Measurements from ENCODE around the gene ELAVL2. TPM values are rescaled to one million over a fixed set of nuclear protein-coding genes. Genes with fewer than 3 reads are reported as not detected.

The ELAVL2 gene
- total RNA-seq, 5 donors from 2014 or later (not counting 1 experiment from before 2014, with no cell fraction given), result 0.79 TPM; not detected in 4

- Mint-ChIP-seq H3K4me1 (peaks cover 0 to 5% (median 0%) of the 10 kb centered on the region in 3 donors), H3K27me3 (no peaks in the 10 kb centered on the region), H3K9me3 (peaks cover 0 to 13% (median 5%) of the 10 kb centered on the region in 3 donors), H3K27ac (no peak overlapping the region), H3K36me3 (no peaks in the 10 kb centered on the region), H3K4me3 (no peak overlapping the region)
- 91% methylated on average over 2 of the region's 3 CpGs for WGBS (ENCODE audit: insufficient coverage)
- DNase-seq (no peak), ATAC-seq (replicated peaks in 1 of 4) (no peak)
- Histone ChIP-seq H3K27ac (ENCODE audit: low read length) (no peak overlapping the region), H3K9me3 (no peaks in the 10 kb centered on the region), H3K36me3 (ENCODE audit: control insufficient read depth in 2 of 2, extremely low read depth in 1 of 2, insufficient read depth in 1 of 2, low read length in 1 of 2) (no peaks in the 10 kb centered on the region), H3K27me3 (replicated peaks in 1 of 2; ENCODE audit: control insufficient read depth in 2 of 2, extremely low read depth in 1 of 2, insufficient read depth in 2 of 2, low read length in 1 of 2) (no peaks in the 10 kb centered on the region), H3K4me3 (ENCODE audit: control insufficient read depth in 1 of 2, extremely low read depth in 1 of 2, low read length in 1 of 2) (no peak overlapping the region), H3K4me1 (ENCODE audit: control insufficient read depth in 1 of 2, extremely low read depth in 1 of 2, insufficient read depth in 2 of 2, low read length in 2 of 2) (no peaks in the 10 kb centered on the region)
- POLR2A ChIA-PET, result no interaction called here
- CTCF ChIA-PET, result no interaction called here
Observed at GRCh38 chr9:23682891-23683431, 143.1 kb downstream of the ELAVL2 start.

GRCh38 chr9:23682352-23682751, 143.7 kb downstream of the ELAVL2 start:
- CTCF ChIA-PET, result no interaction called here
- Mint-ChIP-seq H3K4me3 (no peak overlapping the region), H3K9me3 (peaks cover 0 to 13% (median 5%) of the 10 kb centered on the region in 3 donors), H3K27ac (no peak overlapping the region), H3K4me1 (peaks cover 0 to 5% (median 0%) of the 10 kb centered on the region in 3 donors), H3K36me3 (no peaks in the 10 kb centered on the region), H3K27me3 (no peaks in the 10 kb centered on the region)
- H3K9me3 ChIP-seq, result no peaks in the 10 kb centered on the region
- POLR2A ChIA-PET, result no interaction called here
- no peaks in the 10 kb centered on the region for H3K27me3 ChIP-seq (replicated peaks in 1 of 2; ENCODE audit: control insufficient read depth in 2 of 2, extremely low read depth in 1 of 2, insufficient read depth in 2 of 2, low read length in 1 of 2)
- H3K27ac ChIP-seq (ENCODE audit: low read length), result no peak overlapping the region
- DNase-seq, result no peak
- H3K36me3 ChIP-seq (ENCODE audit: control insufficient read depth in 2 of 2, extremely low read depth in 1 of 2, insufficient read depth in 1 of 2, low read length in 1 of 2), result no peaks in the 10 kb centered on the region
- no peaks in the 10 kb centered on the region for H3K4me1 ChIP-seq (ENCODE audit: control insufficient read depth in 1 of 2, extremely low read depth in 1 of 2, insufficient read depth in 2 of 2, low read length in 2 of 2)
- H3K4me3 ChIP-seq (ENCODE audit: control insufficient read depth in 1 of 2, extremely low read depth in 1 of 2, low read length in 1 of 2), result no peak overlapping the region
- 4% methylated on average over 3 of the region's 9 CpGs for WGBS (ENCODE audit: insufficient coverage)
- no peak for ATAC-seq (replicated peaks in 1 of 4)

DNA sequence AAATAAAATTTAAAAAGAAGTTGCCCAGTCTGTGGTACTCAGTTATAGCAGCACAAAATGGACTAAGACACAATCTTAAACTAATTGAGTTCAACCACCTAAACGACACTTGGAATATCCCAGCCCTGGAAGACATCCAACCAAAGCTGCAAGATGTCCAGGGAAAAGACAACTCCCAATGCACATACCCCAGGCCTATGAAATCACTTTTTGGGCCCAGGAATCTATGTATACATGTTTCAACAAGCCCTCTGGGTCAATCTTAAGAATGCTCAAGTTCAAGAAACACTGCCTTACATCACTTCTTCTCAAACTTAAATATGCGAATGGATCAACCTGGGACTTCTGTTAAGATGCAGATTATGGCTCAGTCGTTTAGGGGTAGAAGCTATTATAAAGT, 148.6 kb downstream of the ELAVL2 start:
- no peaks in the 10 kb centered on the region for H3K36me3 Mint-ChIP-seq
- ChIA-PET POLR2A (no interaction called here), CTCF (no interaction called here)
- peaks cover 0 to 5% (median 0%) of the 10 kb centered on the region in 3 donors for H3K4me1 Mint-ChIP-seq
- ATAC-seq (replicated peaks in 1 of 4) (no peak), DNase-seq (no peak)
- peaks cover 4 to 14% (median 11%) of the 10 kb centered on the region in 3 donors for H3K9me3 Mint-ChIP-seq
- H3K27ac Mint-ChIP-seq, result no peak overlapping the region
- no peak overlapping the region for H3K4me3 ChIP-seq (ENCODE audit: control insufficient read depth in 1 of 2, extremely low read depth in 1 of 2, low read length in 1 of 2)
- no peaks in the 10 kb centered on the region for H3K27me3 ChIP-seq (replicated peaks in 1 of 2; ENCODE audit: control insufficient read depth in 2 of 2, extremely low read depth in 1 of 2, insufficient read depth in 2 of 2, low read length in 1 of 2)
- no peaks in the 10 kb centered on the region for H3K9me3 ChIP-seq
- no peaks in the 10 kb centered on the region for H3K27me3 Mint-ChIP-seq
- H3K27ac ChIP-seq (ENCODE audit: low read length), result no peak overlapping the region
- no peak overlapping the region for H3K4me3 Mint-ChIP-seq
- WGBS (ENCODE audit: insufficient coverage), result 45% methylated on average over 1 of the region's 3 CpGs
- H3K4me1 ChIP-seq (ENCODE audit: control insufficient read depth in 1 of 2, extremely low read depth in 1 of 2, insufficient read depth in 2 of 2, low read length in 2 of 2), result no peaks in the 10 kb centered on the region
- H3K36me3 ChIP-seq (ENCODE audit: control insufficient read depth in 2 of 2, extremely low read depth in 1 of 2, insufficient read depth in 1 of 2, low read length in 1 of 2), result no peaks in the 10 kb centered on the region

GRCh38 chr9:23674016-23674585, 151.9 kb downstream of the ELAVL2 start:
- H3K36me3 ChIP-seq (ENCODE audit: control insufficient read depth in 2 of 2, extremely low read depth in 1 of 2, insufficient read depth in 1 of 2, low read length in 1 of 2), result no peaks in the 10 kb centered on the region
- no peaks in the 10 kb centered on the region for H3K9me3 ChIP-seq
- Mint-ChIP-seq H3K4me1 (no peaks in the 10 kb centered on the region), H3K27me3 (no peaks in the 10 kb centered on the region), H3K9me3 (peaks cover 4 to 10% (median 5%) of the 10 kb centered on the region in 3 donors), H3K4me3 (no peak overlapping the region), H3K27ac (no peak overlapping the region), H3K36me3 (no peaks in the 10 kb centered on the region)
- POLR2A ChIA-PET, result no interaction called here
- 100% methylated on average over 3 of the region's 6 CpGs for WGBS (ENCODE audit: insufficient coverage)
- no peaks in the 10 kb centered on the region for H3K27me3 ChIP-seq (replicated peaks in 1 of 2; ENCODE audit: control insufficient read depth in 2 of 2, extremely low read depth in 1 of 2, insufficient read depth in 2 of 2, low read length in 1 of 2)
- H3K4me3 ChIP-seq (ENCODE audit: control insufficient read depth in 1 of 2, extremely low read depth in 1 of 2, low read length in 1 of 2), result no peak overlapping the region
- ATAC-seq (replicated peaks in 1 of 4) (no peak), DNase-seq (no peak)
- H3K4me1 ChIP-seq (ENCODE audit: control insufficient read depth in 1 of 2, extremely low read depth in 1 of 2, insufficient read depth in 2 of 2, low read length in 2 of 2), result no peaks in the 10 kb centered on the region
- CTCF ChIA-PET, result no interaction called here
- H3K27ac ChIP-seq (ENCODE audit: low read length), result no peak overlapping the region

GRCh38 chr9:23672151-23672550, 153.9 kb downstream of the ELAVL2 start:
- Histone ChIP-seq H3K9me3 (no peaks in the 10 kb centered on the region), H3K36me3 (ENCODE audit: control insufficient read depth in 2 of 2, extremely low read depth in 1 of 2, insufficient read depth in 1 of 2, low read length in 1 of 2) (no peaks in the 10 kb centered on the region), H3K27ac (ENCODE audit: low read length) (no peak overlapping the region), H3K27me3 (replicated peaks in 1 of 2; ENCODE audit: control insufficient read depth in 2 of 2, extremely low read depth in 1 of 2, insufficient read depth in 2 of 2, low read length in 1 of 2) (no peaks in the 10 kb centered on the region), H3K4me3 (ENCODE audit: control insufficient read depth in 1 of 2, extremely low read depth in 1 of 2, low read length in 1 of 2) (no peak overlapping the region), H3K4me1 (ENCODE audit: control insufficient read depth in 1 of 2, extremely low read depth in 1 of 2, insufficient read depth in 2 of 2, low read length in 2 of 2) (no peaks in the 10 kb centered on the region)
- DNase-seq (no peak), ATAC-seq (replicated peaks in 1 of 4) (no peak)
- ChIA-PET CTCF (no interaction called here), POLR2A (no interaction called here)
- H3K27me3 Mint-ChIP-seq, result no peaks in the 10 kb centered on the region
- peaks cover 7 to 11% (median 10%) of the 10 kb centered on the region in 3 donors for H3K9me3 Mint-ChIP-seq
- no peak overlapping the region for H3K4me3 Mint-ChIP-seq
- H3K4me1 Mint-ChIP-seq, result no peaks in the 10 kb centered on the region
- 78% methylated on average over 2 of the region's 6 CpGs for WGBS (ENCODE audit: insufficient coverage)
- no peaks in the 10 kb centered on the region for H3K36me3 Mint-ChIP-seq
- H3K27ac Mint-ChIP-seq, result no peak overlapping the region

DNA sequence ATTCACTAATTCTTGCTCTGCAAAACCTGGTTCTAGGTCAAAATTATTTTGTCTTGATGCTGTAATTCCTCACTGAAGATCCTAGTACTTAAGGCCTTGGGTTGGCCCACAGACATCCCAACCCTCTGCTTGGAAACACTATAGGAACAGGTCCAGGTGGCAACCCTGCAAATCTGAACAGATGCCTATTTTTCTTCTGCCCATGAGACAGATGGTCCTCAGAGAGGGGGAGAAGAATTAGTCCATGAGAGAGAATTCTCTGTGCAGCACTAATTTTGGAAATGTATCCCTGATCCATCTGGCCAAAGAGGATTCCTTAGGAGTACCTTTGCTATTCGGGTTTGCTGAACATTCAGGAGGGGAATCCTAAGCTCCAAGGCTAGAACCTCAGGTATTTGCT, 156.3 kb downstream of the ELAVL2 start:
- ChIA-PET POLR2A (no interaction called here), CTCF (no interaction called here)
- H3K4me1 ChIP-seq (ENCODE audit: control insufficient read depth in 1 of 2, extremely low read depth in 1 of 2, insufficient read depth in 2 of 2, low read length in 2 of 2), result no peaks in the 10 kb centered on the region
- no peak overlapping the region for H3K27ac ChIP-seq (ENCODE audit: low read length)
- H3K36me3 ChIP-seq (ENCODE audit: control insufficient read depth in 2 of 2, extremely low read depth in 1 of 2, insufficient read depth in 1 of 2, low read length in 1 of 2), result no peaks in the 10 kb centered on the region
- H3K9me3 ChIP-seq, result no peaks in the 10 kb centered on the region
- H3K27ac Mint-ChIP-seq, result no peak overlapping the region
- no peak for ATAC-seq (replicated peaks in 1 of 4)
- WGBS (ENCODE audit: insufficient coverage), result 86% methylated on average over 1 of the region's 1 CpG
- H3K36me3 Mint-ChIP-seq, result no peaks in the 10 kb centered on the region
- H3K27me3 ChIP-seq (replicated peaks in 1 of 2; ENCODE audit: control insufficient read depth in 2 of 2, extremely low read depth in 1 of 2, insufficient read depth in 2 of 2, low read length in 1 of 2), result no peaks in the 10 kb centered on the region
- peaks cover 0 to 12% (median 7%) of the 10 kb centered on the region in 3 donors for H3K9me3 Mint-ChIP-seq
- no peaks in the 10 kb centered on the region for H3K27me3 Mint-ChIP-seq
- no peak overlapping the region for H3K4me3 ChIP-seq (ENCODE audit: control insufficient read depth in 1 of 2, extremely low read depth in 1 of 2, low read length in 1 of 2)
- DNase-seq, result no peak
- no peaks in the 10 kb centered on the region for H3K4me1 Mint-ChIP-seq
- H3K4me3 Mint-ChIP-seq, result no peak overlapping the region

DNA sequence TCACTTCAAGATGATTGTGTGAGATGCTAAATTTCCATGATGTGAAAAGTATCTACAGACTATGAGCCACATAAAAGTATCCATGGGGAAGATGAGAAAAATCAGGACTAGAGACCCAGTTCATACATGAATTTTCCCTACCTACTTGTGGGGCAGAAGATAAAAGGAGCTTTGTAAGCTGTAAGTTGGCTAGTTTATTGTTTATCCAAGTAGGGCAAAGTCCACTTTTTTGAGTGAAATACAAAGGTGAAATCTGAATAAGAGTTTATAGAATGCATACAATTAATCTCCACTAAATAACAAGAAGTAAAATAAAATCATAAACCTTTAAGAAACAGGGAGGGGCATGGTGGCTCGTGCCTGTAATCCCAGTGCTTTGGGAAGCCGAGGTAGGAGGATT, 160.4 kb downstream of the ELAVL2 start:
- H3K9me3 ChIP-seq, result no peaks in the 10 kb centered on the region
- no peaks in the 10 kb centered on the region for H3K27me3 Mint-ChIP-seq
- 38% methylated on average over 2 of the region's 2 CpGs for WGBS (ENCODE audit: insufficient coverage)
- H3K36me3 ChIP-seq (ENCODE audit: control insufficient read depth in 2 of 2, extremely low read depth in 1 of 2, insufficient read depth in 1 of 2, low read length in 1 of 2), result no peaks in the 10 kb centered on the region
- DNase-seq (no peak), ATAC-seq (replicated peaks in 1 of 4) (no peak)
- no peak overlapping the region for H3K27ac Mint-ChIP-seq
- no peaks in the 10 kb centered on the region for H3K36me3 Mint-ChIP-seq
- no peak overlapping the region for H3K4me3 Mint-ChIP-seq
- H3K4me1 Mint-ChIP-seq, result no peaks in the 10 kb centered on the region
- H3K27me3 ChIP-seq (replicated peaks in 1 of 2; ENCODE audit: control insufficient read depth in 2 of 2, extremely low read depth in 1 of 2, insufficient read depth in 2 of 2, low read length in 1 of 2), result no peaks in the 10 kb centered on the region
- no peak overlapping the region for H3K27ac ChIP-seq (ENCODE audit: low read length)
- H3K9me3 Mint-ChIP-seq, result peaks cover 4 to 22% (median 16%) of the 10 kb centered on the region in 3 donors
- POLR2A ChIA-PET, result no interaction called here
- H3K4me1 ChIP-seq (ENCODE audit: control insufficient read depth in 1 of 2, extremely low read depth in 1 of 2, insufficient read depth in 2 of 2, low read length in 2 of 2), result no peaks in the 10 kb centered on the region
- CTCF ChIA-PET, result no interaction called here
- H3K4me3 ChIP-seq (ENCODE audit: control insufficient read depth in 1 of 2, extremely low read depth in 1 of 2, low read length in 1 of 2), result no peak overlapping the region

Measured in T-cell (primary cell).